ENCODE measurements around the gene S1PR1.
A peak's percentile ranks its signal among the peaks of the same experiment; 100 is the strongest.
"Not testable (repeated sequence)": the region's sequence is repeated elsewhere in the genome, so short reads cannot be mapped to it uniquely, and the experiment has no call there.

Gene S1PR1

GRCh38 chr1:101236516-101237228 lies at the start of gene S1PR1:
Gene S1PR1 (plus strand): TSS chr1:101237019. CDS start chr1:101238985, 1,966 bp downstream.
- peak; percentile 91 for DNase-seq

DNA sequence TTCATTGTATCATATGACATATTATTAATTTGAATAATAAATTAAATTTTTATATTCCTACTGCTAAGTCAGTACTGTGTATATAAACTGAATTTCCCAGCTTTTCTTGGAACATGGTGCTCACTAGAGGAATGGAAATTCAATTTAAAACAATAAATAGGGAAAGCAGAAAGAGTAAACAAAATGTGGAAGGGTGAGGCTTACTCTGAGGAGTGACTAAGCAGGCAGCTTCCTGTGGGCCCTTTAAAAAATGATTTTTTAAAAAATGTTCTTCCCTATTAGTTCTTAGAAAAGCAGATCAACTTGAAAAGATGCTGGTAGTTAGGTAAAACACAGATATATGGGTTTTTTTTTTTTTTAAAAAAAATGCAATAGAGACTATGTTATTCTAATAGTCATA lies 49.5 kb upstream of the S1PR1 start:
- DNase-seq, result no peak

GRCh38 chr1:101188331-101188730 lies 48.5 kb upstream of the S1PR1 start:
- no peak for DNase-seq

DNA sequence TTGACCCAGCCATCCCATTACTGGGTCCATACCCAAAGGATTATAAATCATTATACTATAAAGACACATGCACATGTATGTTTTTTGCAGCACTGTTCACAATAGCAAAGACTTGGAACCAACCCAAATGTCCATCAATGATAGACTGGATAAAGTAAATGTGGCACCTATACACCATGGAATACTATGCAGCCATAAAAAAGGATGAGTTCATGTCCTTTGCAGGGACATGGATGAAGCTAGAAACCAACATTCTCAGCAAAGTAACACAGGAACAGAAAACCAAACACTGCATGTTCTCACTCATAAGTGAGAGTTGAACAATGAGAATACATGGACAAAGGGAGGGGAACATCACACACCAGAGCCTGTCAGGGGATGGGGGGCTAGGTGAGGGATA lies 47.9 kb upstream of the S1PR1 start:
- not testable (repeated sequence) for DNase-seq

- DNase-seq, result no peak
Measured at GRCh38 chr1:101190441-101190840, 46.4 kb upstream of the S1PR1 start.

DNA sequence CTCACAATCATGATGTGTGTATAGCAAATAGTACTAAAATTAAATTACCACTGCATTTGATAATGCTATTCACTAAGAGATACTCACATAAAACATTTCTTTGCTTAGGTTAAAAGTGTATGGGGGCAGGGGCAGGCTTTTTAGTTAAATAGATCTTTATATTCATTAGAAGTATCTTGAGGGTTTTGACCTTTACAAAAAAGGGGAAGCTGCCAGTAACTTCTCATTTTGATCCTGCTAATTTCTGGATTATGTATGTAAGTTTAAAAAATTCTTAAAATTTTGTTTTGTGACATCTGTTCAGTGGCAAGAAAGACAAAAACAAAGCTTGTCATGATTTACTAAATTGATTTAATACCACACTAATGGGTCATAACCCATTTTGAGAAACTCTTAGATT lies 45.8 kb upstream of the S1PR1 start:
- no peak for DNase-seq

- DNase-seq, result no peak
Measured at GRCh38 chr1:101193733-101194169, 43.1 kb upstream of the S1PR1 start.

DNA sequence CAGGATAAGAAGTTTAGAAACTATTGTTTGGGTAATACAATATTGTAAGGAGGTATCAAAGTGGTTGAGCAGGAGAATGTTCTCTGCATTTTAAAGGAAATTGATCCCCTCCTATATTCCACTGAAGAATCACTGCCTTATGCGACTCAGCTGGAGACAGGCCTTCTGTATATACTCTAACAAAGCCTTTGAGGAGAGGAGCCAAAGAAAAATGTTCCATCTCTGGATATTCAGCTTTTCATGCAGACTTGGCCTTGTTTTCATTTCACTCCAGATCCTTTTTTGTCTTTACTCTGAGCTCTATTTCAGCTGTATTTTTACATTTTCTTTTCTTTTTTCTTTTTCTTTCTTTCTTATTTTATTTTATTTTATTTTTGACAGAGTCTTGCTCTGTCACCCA lies 42.1 kb upstream of the S1PR1 start:
- DNase-seq, result no peak

DNA sequence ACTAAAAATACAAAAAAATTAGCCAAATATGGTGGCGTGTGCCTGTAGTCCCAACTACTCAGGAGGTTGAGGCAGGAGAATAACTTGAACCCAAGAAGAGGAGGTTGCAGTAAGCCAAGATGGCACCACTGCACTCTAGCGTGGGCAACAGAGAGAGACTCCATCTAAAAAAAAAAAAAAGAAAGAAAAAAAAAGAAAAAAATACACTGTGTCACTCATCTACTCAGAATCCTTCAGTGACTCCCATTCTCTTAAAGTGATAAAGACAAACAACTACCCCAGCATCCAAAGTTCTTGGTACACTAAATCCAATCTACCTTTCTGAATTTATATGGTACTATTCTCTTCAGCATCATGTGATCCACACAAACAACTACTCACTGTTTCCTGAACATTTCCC lies 40.2 kb upstream of the S1PR1 start:
- no peak for DNase-seq

GRCh38 chr1:101198842-101199636 lies 37.8 kb upstream of the S1PR1 start:
- DNase-seq, result peak; percentile 67

- no peak for DNase-seq
Measured at GRCh38 chr1:101199637-101199982, 37.2 kb upstream of the S1PR1 start.

DNA sequence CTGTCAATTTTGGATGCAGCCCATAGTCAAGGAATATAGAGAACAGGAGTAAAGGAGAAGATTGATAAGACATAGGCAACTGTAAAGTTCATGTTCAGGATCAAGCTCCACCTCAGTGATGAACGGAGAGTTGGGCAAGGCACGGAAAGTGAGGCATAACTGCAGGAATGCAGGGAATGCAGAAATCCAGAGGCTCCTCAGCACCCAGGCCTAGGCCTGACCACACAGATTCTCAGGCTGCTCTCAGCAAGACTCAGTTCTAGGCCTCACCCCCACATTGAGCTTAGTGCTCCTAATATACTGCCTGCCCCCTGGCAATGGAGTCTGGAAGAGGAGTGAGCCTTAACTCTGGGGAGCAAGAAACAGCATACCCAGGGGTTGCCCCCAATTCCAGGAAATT lies 36.3 kb upstream of the S1PR1 start:
- DNase-seq, result no peak

DNA sequence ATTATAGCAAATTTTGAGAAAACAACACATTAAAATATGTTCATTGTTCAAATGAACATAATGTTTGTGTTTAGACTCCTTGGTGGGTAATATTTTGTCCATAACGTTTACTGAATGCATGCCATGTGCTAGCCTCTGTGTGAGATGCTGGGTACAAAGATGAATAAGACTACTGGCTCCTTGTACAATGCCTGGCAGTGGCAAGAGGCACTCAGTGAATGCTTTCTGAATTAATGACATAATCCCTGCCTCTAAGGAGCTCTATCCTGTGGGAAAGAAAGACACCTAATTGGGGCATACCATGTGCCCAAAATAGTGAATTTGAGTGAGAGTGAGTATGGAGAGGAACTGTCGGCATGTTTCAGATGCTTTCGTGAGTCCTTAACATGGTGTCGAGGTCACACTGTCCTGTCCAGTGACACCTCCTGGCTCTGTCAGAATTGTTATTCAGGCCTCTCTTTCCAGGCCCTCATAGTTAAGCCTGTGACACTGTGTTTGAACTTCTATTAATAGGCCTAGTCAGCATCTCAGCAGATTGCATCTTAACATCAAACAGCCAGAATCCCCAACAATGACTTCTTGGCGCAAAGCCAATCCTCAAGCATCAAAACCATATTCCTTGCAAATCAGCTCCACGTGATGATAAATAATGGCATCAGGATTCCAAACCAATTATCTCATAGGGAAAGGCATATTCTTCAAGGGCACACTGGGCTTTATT lies 32.8 kb upstream of the S1PR1 start:
- DNase-seq, result no peak

DNA sequence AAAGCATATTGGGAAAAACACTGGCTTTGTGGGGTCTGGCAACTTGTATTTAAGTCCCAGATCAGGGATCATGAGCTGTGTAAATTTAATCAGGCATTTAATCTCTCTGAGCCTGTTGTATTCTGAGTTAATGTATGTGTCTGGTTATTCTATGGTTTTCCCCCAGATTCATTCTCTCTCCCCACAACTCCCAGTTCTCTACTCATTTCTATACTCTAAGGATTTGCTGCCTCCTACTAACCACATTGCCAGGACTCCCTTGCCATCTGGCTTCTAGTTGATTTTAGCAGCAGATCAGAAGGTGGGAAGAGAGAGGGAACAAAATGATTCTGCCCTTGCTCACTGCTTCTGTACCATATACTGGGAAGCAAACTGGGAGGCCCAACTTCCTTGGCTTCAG lies 31.4 kb upstream of the S1PR1 start:
- no peak for DNase-seq

GRCh38 chr1:101206139-101206538 lies 30.7 kb upstream of the S1PR1 start:
- DNase-seq, result not testable (repeated sequence)

- not testable (repeated sequence) for DNase-seq
Measured at GRCh38 chr1:101207271-101207670, 29.5 kb upstream of the S1PR1 start.

- DNase-seq, result no peak
Measured at GRCh38 chr1:101207891-101208290, 28.9 kb upstream of the S1PR1 start.

GRCh38 chr1:101215363-101216011 lies 21.3 kb upstream of the S1PR1 start:
- DNase-seq, result no peak

GRCh38 chr1:101216623-101217022 lies 20.2 kb upstream of the S1PR1 start:
- no peak for DNase-seq

GRCh38 chr1:101217148-101217547 lies 19.7 kb upstream of the S1PR1 start:
- no peak for DNase-seq

DNA sequence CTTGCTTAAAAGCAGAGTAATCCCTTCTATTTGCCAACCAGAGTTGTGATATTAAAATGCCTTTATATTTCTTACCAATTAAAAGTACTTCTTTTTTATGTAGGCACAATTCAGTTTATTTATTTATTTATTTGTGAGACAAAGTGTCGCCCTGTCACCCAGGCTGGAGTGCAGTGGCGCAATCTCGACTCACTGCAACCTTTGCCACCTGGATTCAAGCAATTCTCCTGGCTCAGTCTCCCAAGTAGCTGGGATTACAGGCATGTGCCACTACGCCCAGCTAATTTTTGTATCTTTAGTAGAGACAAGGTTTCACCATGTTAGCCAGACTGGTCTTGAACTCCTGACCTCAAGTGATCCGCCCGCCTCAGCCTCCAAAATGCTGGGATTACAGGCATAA lies 17.9 kb upstream of the S1PR1 start:
- not testable (repeated sequence) for DNase-seq

DNA sequence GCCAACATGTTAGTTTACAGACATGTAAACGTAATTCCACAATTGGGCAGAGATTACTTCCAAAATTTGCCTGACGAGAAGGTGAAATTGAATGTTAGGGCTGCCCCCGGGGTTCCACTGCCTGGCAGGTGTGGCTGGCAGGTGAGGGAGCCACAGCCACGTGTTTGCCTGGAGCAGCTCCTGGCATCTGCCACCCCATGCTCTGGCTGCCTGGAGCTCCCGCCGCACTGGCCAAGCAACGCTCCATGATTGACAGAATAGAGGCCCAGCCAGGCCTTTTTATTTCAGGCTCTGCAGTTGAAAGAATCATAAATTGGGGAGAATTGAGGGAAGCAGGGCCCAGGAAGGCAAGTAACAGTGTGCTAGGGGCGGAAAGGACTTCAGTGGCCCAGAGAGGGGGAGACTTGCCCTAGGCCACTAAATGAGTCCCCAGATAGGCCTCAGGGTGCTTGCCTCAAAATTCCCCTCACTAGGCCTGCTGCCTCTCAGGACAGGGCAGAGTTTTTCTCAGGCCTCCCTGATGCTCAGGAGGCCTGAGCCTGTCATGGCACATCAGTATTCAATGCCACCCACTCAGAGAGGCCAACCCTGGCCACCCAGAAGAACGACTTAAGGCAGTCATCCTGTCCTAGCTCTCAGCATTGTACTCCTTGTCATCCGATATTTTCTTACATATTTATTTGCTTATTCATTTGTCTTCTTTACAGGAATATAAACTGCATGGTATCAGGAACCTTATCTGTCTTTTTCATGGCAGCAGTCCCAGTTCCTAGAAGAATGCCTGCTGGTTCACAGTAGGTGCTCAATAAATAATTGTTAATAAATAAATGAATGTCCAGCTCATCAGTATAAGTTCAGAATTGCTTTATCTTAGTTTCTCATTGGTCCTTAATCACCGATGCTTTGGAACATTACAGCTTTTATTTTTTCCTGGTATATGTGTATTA lies 16.6 kb upstream of the S1PR1 start:
- no peak for DNase-seq

All from activated effector memory CD4-positive, alpha-beta T cell treated with anti-CD3 and anti-CD28 coated beads, Interleukin-2, amount 50 U/mL, for 16 hours (primary cell).